ENCODE data around the gene AK5.

The AK5 gene

DNA sequence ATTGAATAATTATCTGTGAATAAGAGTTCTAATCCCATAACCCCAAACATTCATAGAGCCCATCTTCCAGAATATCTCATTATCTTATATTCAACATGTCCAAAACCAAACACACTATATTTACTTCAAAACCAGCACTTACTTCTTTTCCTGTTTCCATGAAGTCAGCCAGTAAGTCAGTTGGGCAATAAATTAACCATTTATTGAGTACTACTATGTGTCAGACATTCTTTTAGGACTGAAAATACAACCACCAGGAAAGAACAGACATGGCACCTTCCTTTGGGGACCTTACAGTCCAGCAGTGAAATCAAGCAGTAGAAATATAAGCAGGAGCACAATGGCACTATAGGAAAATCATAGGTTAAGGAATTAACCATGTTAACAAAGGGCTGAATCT lies 8.8 kb downstream of the AK5 start:
- no peaks in the 10 kb centered on the region for H3K36me3 ChIP-seq (ENCODE audit: control insufficient read depth, low read length)
- no peak overlapping the region for H3K27ac ChIP-seq (ENCODE audit: low read depth, low read length)
- H3K9me2 ChIP-seq (replicated peaks; ENCODE audit: control insufficient read depth, low read length), result no peaks in the 10 kb centered on the region
- H3K79me2 ChIP-seq (ENCODE audit: control insufficient read depth, low read length), result no peaks in the 10 kb centered on the region
- H3K27me3 ChIP-seq (ENCODE audit: control insufficient read depth, low read length), result peaks cover 6% of the 10 kb centered on the region
- no peaks in the 10 kb centered on the region for H3K9me3 ChIP-seq (ENCODE audit: control insufficient read depth, insufficient read depth, low read length)
- no peak overlapping the region for H3K4me3 ChIP-seq (ENCODE audit: low read length)
- H3K4me1 ChIP-seq (ENCODE audit: control insufficient read depth, low read length), result no peaks in the 10 kb centered on the region
- no peaks in the 10 kb centered on the region for H3F3A ChIP-seq (ENCODE audit: control insufficient read depth, insufficient read depth)
- H3K4me2 ChIP-seq (ENCODE audit: low read length), result no peak overlapping the region
- H4K20me1 ChIP-seq (ENCODE audit: control insufficient read depth, insufficient read depth, low read depth, low read length), result no peaks in the 10 kb centered on the region
- TF ChIP-seq, protein P1, sequence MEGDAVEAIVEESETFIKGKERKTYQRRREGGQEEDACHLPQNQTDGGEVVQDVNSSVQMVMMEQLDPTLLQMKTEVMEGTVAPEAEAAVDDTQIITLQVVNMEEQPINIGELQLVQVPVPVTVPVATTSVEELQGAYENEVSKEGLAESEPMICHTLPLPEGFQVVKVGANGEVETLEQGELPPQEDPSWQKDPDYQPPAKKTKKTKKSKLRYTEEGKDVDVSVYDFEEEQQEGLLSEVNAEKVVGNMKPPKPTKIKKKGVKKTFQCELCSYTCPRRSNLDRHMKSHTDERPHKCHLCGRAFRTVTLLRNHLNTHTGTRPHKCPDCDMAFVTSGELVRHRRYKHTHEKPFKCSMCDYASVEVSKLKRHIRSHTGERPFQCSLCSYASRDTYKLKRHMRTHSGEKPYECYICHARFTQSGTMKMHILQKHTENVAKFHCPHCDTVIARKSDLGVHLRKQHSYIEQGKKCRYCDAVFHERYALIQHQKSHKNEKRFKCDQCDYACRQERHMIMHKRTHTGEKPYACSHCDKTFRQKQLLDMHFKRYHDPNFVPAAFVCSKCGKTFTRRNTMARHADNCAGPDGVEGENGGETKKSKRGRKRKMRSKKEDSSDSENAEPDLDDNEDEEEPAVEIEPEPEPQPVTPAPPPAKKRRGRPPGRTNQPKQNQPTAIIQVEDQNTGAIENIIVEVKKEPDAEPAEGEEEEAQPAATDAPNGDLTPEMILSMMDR (IDR thresholded peaks at IDR 0.05; ENCODE audit: low read depth, low read length, poor library complexity, severe bottlenecking), result no peak
- TF ChIP-seq EZH2phosphoT487 (IDR thresholded peaks at IDR 0.05; ENCODE audit: borderline replicate concordance, low read length), result no peak

DNA sequence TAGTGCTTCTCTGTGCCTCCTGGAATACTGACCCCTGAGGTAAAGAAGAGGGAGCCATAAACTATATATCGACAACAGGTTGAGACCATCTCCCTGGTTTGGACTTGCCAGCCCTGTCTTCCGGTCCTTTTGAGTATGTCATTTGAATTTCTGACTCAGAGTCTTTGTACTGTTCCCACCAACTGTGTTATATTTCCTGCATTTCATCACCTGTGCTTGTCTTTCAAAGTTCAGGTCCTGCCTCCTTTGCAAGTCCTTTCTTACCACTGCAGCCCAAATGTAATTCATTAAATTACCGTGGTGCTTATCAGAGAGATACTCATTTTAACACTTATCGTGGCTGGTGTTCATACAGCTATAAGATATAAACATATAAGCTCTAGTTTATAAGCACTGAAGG lies 10.7 kb downstream of the AK5 start:
- no peaks in the 10 kb centered on the region for H3K4me1 ChIP-seq (ENCODE audit: control insufficient read depth, low read length)
- H3K9me2 ChIP-seq (replicated peaks; ENCODE audit: control insufficient read depth, low read length), result no peaks in the 10 kb centered on the region
- TF ChIP-seq EZH2phosphoT487 (IDR thresholded peaks at IDR 0.05; ENCODE audit: borderline replicate concordance, low read length), result no peak
- TF ChIP-seq, protein P1 (IDR thresholded peaks at IDR 0.05; ENCODE audit: low read depth, low read length, poor library complexity, severe bottlenecking), result no peak
- no peaks in the 10 kb centered on the region for H3K79me2 ChIP-seq (ENCODE audit: control insufficient read depth, low read length)
- no peak overlapping the region for H3K4me2 ChIP-seq (ENCODE audit: low read length)
- H4K20me1 ChIP-seq (ENCODE audit: control insufficient read depth, insufficient read depth, low read depth, low read length), result no peaks in the 10 kb centered on the region
- H3K4me3 ChIP-seq (ENCODE audit: low read length), result no peak overlapping the region
- no peaks in the 10 kb centered on the region for H3K9me3 ChIP-seq (ENCODE audit: control insufficient read depth, insufficient read depth, low read length)
- H3K27me3 ChIP-seq (ENCODE audit: control insufficient read depth, low read length), result peaks cover 4% of the 10 kb centered on the region
- H3K36me3 ChIP-seq (ENCODE audit: control insufficient read depth, low read length), result no peaks in the 10 kb centered on the region
- no peaks in the 10 kb centered on the region for H3F3A ChIP-seq (ENCODE audit: control insufficient read depth, insufficient read depth)
- H3K27ac ChIP-seq (ENCODE audit: low read depth, low read length), result no peak overlapping the region

GRCh38 chr1:77300566-77300965 lies 18.7 kb downstream of the AK5 start:
- Histone ChIP-seq H3K27ac (ENCODE audit: low read depth, low read length) (no peak overlapping the region), H3K4me1 (ENCODE audit: control insufficient read depth, low read length) (peaks cover 6% of the 10 kb centered on the region), H3K4me3 (ENCODE audit: low read length) (no peak overlapping the region), H4K20me1 (ENCODE audit: control insufficient read depth, insufficient read depth, low read depth, low read length) (no peaks in the 10 kb centered on the region), H3F3A (ENCODE audit: control insufficient read depth, insufficient read depth) (no peaks in the 10 kb centered on the region), H3K4me2 (ENCODE audit: low read length) (no peak overlapping the region), H3K27me3 (ENCODE audit: control insufficient read depth, low read length) (no peaks in the 10 kb centered on the region), H3K9me3 (ENCODE audit: control insufficient read depth, insufficient read depth, low read length) (no peaks in the 10 kb centered on the region), H3K79me2 (ENCODE audit: control insufficient read depth, low read length) (no peaks in the 10 kb centered on the region), H3K36me3 (ENCODE audit: control insufficient read depth, low read length) (no peaks in the 10 kb centered on the region), H3K9me2 (replicated peaks; ENCODE audit: control insufficient read depth, low read length) (no peaks in the 10 kb centered on the region)
- no peak for TF ChIP-seq EZH2phosphoT487 (IDR thresholded peaks at IDR 0.05; ENCODE audit: borderline replicate concordance, low read length)

GRCh38 chr1:77303387-77303786 lies 21.6 kb downstream of the AK5 start:
- H3F3A ChIP-seq (ENCODE audit: control insufficient read depth, insufficient read depth), result no peaks in the 10 kb centered on the region
- H3K27me3 ChIP-seq (ENCODE audit: control insufficient read depth, low read length), result no peaks in the 10 kb centered on the region; the same call in 1 of the 2 replicates
- no peaks in the 10 kb centered on the region for H3K36me3 ChIP-seq (ENCODE audit: control insufficient read depth, low read length)
- no peaks in the 10 kb centered on the region for H3K9me2 ChIP-seq (replicated peaks; ENCODE audit: control insufficient read depth, low read length)
- H4K20me1 ChIP-seq (ENCODE audit: control insufficient read depth, insufficient read depth, low read depth, low read length), result no peaks in the 10 kb centered on the region
- H3K4me1 ChIP-seq (ENCODE audit: control insufficient read depth, low read length), result peaks cover 7% of the 10 kb centered on the region
- TF ChIP-seq, protein P1 (IDR thresholded peaks at IDR 0.05; ENCODE audit: low read depth, low read length, poor library complexity, severe bottlenecking), result no peak
- TF ChIP-seq EZH2phosphoT487 (IDR thresholded peaks at IDR 0.05; ENCODE audit: borderline replicate concordance, low read length), result no peak
- no peak overlapping the region for H3K4me3 ChIP-seq (ENCODE audit: low read length)
- no peaks in the 10 kb centered on the region for H3K9me3 ChIP-seq (ENCODE audit: control insufficient read depth, insufficient read depth, low read length)
- H3K27ac ChIP-seq (ENCODE audit: low read depth, low read length), result no peak overlapping the region
- H3K4me2 ChIP-seq (ENCODE audit: low read length), result 0 out of 2 replicates have a peak overlapping the region, but pooled peaks have one; percentile 20
- no peaks in the 10 kb centered on the region for H3K79me2 ChIP-seq (ENCODE audit: control insufficient read depth, low read length)
